ENCODE data around the gene RUFY3.

Gene RUFY3

GRCh38 chr4:70849291-70849690, 127.5 kb downstream of the RUFY3 start:
- no peak for DNase-seq

DNA sequence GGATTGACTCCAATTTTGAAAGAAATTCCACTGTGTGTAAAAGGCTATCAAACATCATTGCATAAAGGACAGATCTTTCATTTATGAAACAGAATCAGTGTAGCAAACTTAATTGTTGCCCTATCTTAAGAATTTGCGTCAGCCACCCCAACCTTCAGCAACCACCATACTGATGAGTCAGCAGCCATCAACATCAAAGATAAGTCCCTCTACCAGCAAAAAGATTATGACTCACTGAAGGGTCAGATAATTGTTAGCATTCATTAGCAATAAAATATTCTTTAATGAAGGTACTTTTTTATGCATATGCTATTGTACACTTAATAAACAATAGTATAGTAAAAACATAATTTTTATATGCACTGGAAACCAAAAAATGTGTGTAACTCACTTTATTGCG, 133.7 kb downstream of the RUFY3 start:
- DNase-seq = no peak

Data from stimulated activated naive CD4-positive, alpha-beta T cell treated with Interleukin-2 at 50 U/mL for 16 hours (primary cell).